HepG2 (cell line): ENCODE results near the gene TTLL8. TPM values are rescaled to one million over a fixed set of nuclear protein-coding genes. Genes with fewer than 3 reads are reported as not detected.

Experiments
- ATAC-seq: fragments of 200-7000 bp; cut with Tn5 transposase; 3 replicates; pipeline ENCODE4 v1.9.1; 2020; ENCODE audit warnings: mild to moderate bottlenecking, moderate library complexity
- BruUV-seq: library from RNA; stranded (reverse); fragments of 400-500 nt; replicated peaks from 2 replicates; lab custom pipeline; 2021; lab: Mats Ljungman, UMichigan
- CTCF ChIA-PET: fragments of 300-600 bp; formaldehyde crosslinking; extraction: SDS; loops from one replicate; lab custom pipeline; 2021; ENCODE audit warnings: low total read pairs, inconsistent platforms, low intra/inter-chr PET ratio; lab: Yijun Ruan, JAX
- POLR2A ChIA-PET: fragments of 350-600 bp; sonication (Branson Sonifier 250); formaldehyde crosslinking; loops from one replicate; lab custom pipeline; 2020; ENCODE audit warnings: antibody characterized with exemption, inconsistent platforms; lab: Yijun Ruan, JAX
- DNase-seq: peaks from one replicate; pipeline ENCODE4 v3.0.0-alpha.2; 2015; ENCODE audit warnings: low spot score
- FAIRE-seq: peaks from 3 replicates; lab custom pipeline; 2011; peaks lifted over from hg19 to GRCh38; lab: Jason Lieb, UNC
- H2AFZ ChIP-seq: one replicate; pipeline ENCODE4 v1.6.1; 2011; ENCODE audit warnings: low read length, inconsistent platforms
- H3K27ac ChIP-seq: fragments of 300-600 bp; 3 replicates; pipeline ENCODE4 v1.8.0; 2011; ENCODE audit warnings: mixed run types, mild to moderate bottlenecking, mixed read lengths, low read length, inconsistent platforms; ENCODE audit not compliant: insufficient read depth; ENCODE audit errors: extremely low read length
- H3K27me3 ChIP-seq, 2 experiments: fragments of 200-600 bp in 1 of 2; 2 replicates in 1 of 2; 3 replicates in 1 of 2; pipeline versions ENCODE4 v1.6.0 to v1.8.0; 2011; ENCODE audit warnings: low read length in 2 of 2, mild to moderate bottlenecking in 2 of 2, moderate library complexity in 2 of 2, inconsistent platforms in 1 of 2; ENCODE audit not compliant: insufficient read depth in 2 of 2, control insufficient read depth in 1 of 2
- H3K36me3 ChIP-seq, 2 experiments: fragments of 200-600 bp in 1 of 2; replicated peaks in 1 of 2; 2 replicates in 1 of 2; 3 replicates in 1 of 2; pipeline versions ENCODE4 v1.5.1 to v1.8.0; 2011; ENCODE audit warnings: low read length in 2 of 2, inconsistent platforms in 1 of 2; ENCODE audit not compliant: insufficient read depth in 2 of 2, control insufficient read depth in 1 of 2
- H3K4me1 ChIP-seq: 2 replicates; pipeline ENCODE4 v1.5.1; 2012; ENCODE audit warnings: low read length, inconsistent platforms; ENCODE audit not compliant: insufficient read depth
- H3K4me2 ChIP-seq: 2 replicates; pipeline ENCODE4 v1.6.0; 2011; ENCODE audit warnings: low read depth, low read length, inconsistent platforms
- H3K4me3 ChIP-seq, 3 experiments: fragments of 200-600 bp in 1 of 3; sonication (generic), shearing (Covaris generic) in 1 of 3; replicated peaks in 1 of 3; 2 replicates each; pipeline ENCODE4 v1.5.1; 2011 to 2016; ENCODE audit warnings: low read length in 3 of 3, inconsistent platforms in 2 of 3, low read depth in 2 of 3, mild to moderate bottlenecking in 2 of 3, control low read depth in 1 of 3, mixed read lengths in 1 of 3; ENCODE audit not compliant: insufficient read depth in 1 of 3
- H3K79me2 ChIP-seq: one replicate; pipeline ENCODE4 v1.6.1; 2011; ENCODE audit warnings: low read length, inconsistent platforms; ENCODE audit not compliant: insufficient read depth
- H3K9ac ChIP-seq: 2 replicates; pipeline ENCODE4 v1.6.0; 2011; ENCODE audit warnings: mild to moderate bottlenecking, low read depth, low read length, inconsistent platforms; ENCODE audit not compliant: insufficient read depth
- H3K9me3 ChIP-seq: 2 replicates; pipeline ENCODE4 v1.5.1; 2012; ENCODE audit warnings: mild to moderate bottlenecking, low read length
- H4K20me1 ChIP-seq: 2 replicates; pipeline ENCODE4 v1.6.0; 2011; ENCODE audit warnings: inconsistent platforms, mild to moderate bottlenecking, low read length, moderate library complexity; ENCODE audit not compliant: insufficient read depth
- ARID2 ChIP-seq: sonication (generic); formaldehyde crosslinking; IDR thresholded peaks from 2 replicates; pipeline ENCODE4 v1.8.1; 2022; ENCODE audit warnings: mild to moderate bottlenecking, missing genetic modification reagents, borderline replicate concordance
- FOXO1 ChIP-seq: sonication (generic); formaldehyde crosslinking; IDR thresholded peaks from 2 replicates; pipeline ENCODE4 v1.4.0; 2020; ENCODE audit warnings: missing genetic modification reagents
- RAD51 ChIP-seq: fragments of 450-650 bp; IDR thresholded peaks from 2 replicates; pipeline ENCODE4 v1.6.1; 2016; ENCODE audit warnings: borderline replicate concordance
- RARG ChIP-seq: sonication (generic); formaldehyde crosslinking; IDR thresholded peaks from 2 replicates; pipeline ENCODE4 v1.4.0; 2020; ENCODE audit warnings: low read depth, mild to moderate bottlenecking, missing genetic modification reagents
- SCMH1 ChIP-seq: sonication (generic); formaldehyde crosslinking; IDR thresholded peaks from 2 replicates; pipeline ENCODE4 v1.9.0; 2021; ENCODE audit warnings: missing genetic modification reagents, mild to moderate bottlenecking, borderline replicate concordance
- SKI ChIP-seq: fragments of 450-650 bp; IDR thresholded peaks from one replicate; pipeline ENCODE4 v1.6.1; 2018; ENCODE audit warnings: mild to moderate bottlenecking; ENCODE audit not compliant: partially characterized antibody
- ZBTB44 ChIP-seq: sonication (generic); formaldehyde crosslinking; IDR thresholded peaks from 2 replicates; pipeline ENCODE4 v1.4.0; 2020; ENCODE audit warnings: missing genetic modification reagents
- ZNF256 ChIP-seq: sonication (generic); formaldehyde crosslinking; conservative IDR thresholded peaks from 2 replicates; pipeline ENCODE4 v1.4.0; 2020; ENCODE audit warnings: missing genetic modification reagents
- ZNF260 ChIP-seq: sonication (generic); formaldehyde crosslinking; IDR thresholded peaks from 2 replicates; pipeline ENCODE4 v1.4.0; 2020; ENCODE audit warnings: missing genetic modification reagents, low read depth, mild to moderate bottlenecking, borderline replicate concordance
- ZNF451 ChIP-seq: sonication (generic); formaldehyde crosslinking; IDR thresholded peaks from 2 replicates; pipeline ENCODE4 v1.5.0; 2020; ENCODE audit warnings: mild to moderate bottlenecking, missing genetic modification reagents
- ZNF670 ChIP-seq: sonication (generic); formaldehyde crosslinking; IDR thresholded peaks from 2 replicates; pipeline ENCODE4 v1.8.0; 2022; ENCODE audit warnings: mild to moderate bottlenecking, missing genetic modification reagents, borderline replicate concordance
- ZSCAN25 ChIP-seq: sonication (generic); formaldehyde crosslinking; IDR thresholded peaks from 2 replicates; pipeline ENCODE4 v1.8.0; 2022; ENCODE audit warnings: mild to moderate bottlenecking, missing genetic modification reagents
- WGBS: methylation state at CpG from one replicate; pipeline ENCODE4 v1.1.6; 2017; ENCODE audit warnings: low lambda C conversion rate; 5-methylcytosine and 5-hydroxymethylcytosine counted together
- in situ Hi-C: cut with HindIII; loops from 2 replicates; pipeline ENCODE4 v1.10.0; 2017; ENCODE audit warnings: low pct_unique_long_range_greater_than_20kb; ENCODE audit not compliant: extremely low pct_ligation_motif_present
- intact Hi-C: fragments of 100-400 bp; cut with micrococcal nuclease; formaldehyde crosslinking; loops from one replicate; pipeline ENCODE4 v1.10.0; 2022; ENCODE audit not compliant: unreplicated experiment
- polyA plus RNA-seq, 8 experiments: library from polyadenylated mRNA; depleted of rRNA in 3 of 8; stranded (reverse) in 7 of 8; unstranded in 1 of 8; fragments of >200 nt; fragmentation: Illumina TruSeq in 4 of 8; extraction: Trizol in 4 of 8; gene quantifications; 2 replicates each; pipeline versions ENCODE4 v1.2.1 to v1.2.3, GENCODE V29; 2011 to 2016; ENCODE audit warnings: low read depth in 4 of 8, missing spikeins in 1 of 8, mixed read lengths in 1 of 8; ENCODE audit not compliant: insufficient read depth in 1 of 8
- total RNA-seq, 5 experiments: library from RNA; depleted of rRNA; stranded (reverse); fragments of >200 nt; fragmentation: Illumina TruSeq; extraction: Trizol; gene quantifications; 2 replicates each; pipeline ENCODE4 v1.2.3, GENCODE V29; 2016; ENCODE audit warnings: low read depth in 1 of 5
- TF ChIP-seq, protein P1 (sequence below): sonication (generic); formaldehyde crosslinking; IDR thresholded peaks from 2 replicates; pipeline ENCODE4 v1.9.0; 2021; ENCODE audit warnings: missing genetic modification reagents, mild to moderate bottlenecking, borderline replicate concordance
- TF ChIP-seq, protein P2 (sequence below): sonication (generic); formaldehyde crosslinking; IDR thresholded peaks from 2 replicates; pipeline ENCODE4 v1.5.0; 2020; ENCODE audit warnings: missing genetic modification reagents

The TTLL8 gene
- total and polyA plus RNA-seq, 2 of the 13 experiments (the other 11 are each of a cell fraction or from before 2014, with no cell fraction given) = not detected

DNA sequence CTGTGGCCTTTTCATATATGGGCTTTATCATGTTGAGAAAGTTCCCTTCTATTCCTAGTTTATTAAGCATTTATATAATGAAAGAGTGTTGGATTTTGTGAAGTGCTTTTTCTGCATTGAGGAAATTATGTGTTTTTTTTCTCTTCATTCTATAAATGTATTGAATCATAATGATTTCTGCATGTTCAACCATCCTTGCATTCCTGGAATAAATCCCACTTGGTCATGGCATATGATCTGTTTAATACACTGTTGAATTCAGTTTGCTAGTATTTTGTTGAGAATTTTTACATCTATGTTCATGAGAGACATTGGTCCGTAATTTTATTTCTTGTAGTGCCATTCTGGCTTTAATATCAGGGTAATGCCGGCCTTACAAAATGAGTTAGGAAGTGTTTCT, 71.8 kb downstream of the TTLL8 start:
- no peak overlapping the region for H3K27ac ChIP-seq
- H3K4me2 ChIP-seq = no peak overlapping the region
- in situ Hi-C loops = no loop called here
- peaks cover 0 to 10% of the 10 kb centered on the region in 2 experiments; a peak in 2 of 5 replicates for H3K27me3 ChIP-seq
- intact Hi-C loops = no loop called here
- no peak overlapping the region for H3K4me3 ChIP-seq
- no TSS peak for BruUV-seq
- no peak for DNase-seq
- no peak for FAIRE-seq
- no peaks in the 10 kb centered on the region for H3K36me3 ChIP-seq
- H3K4me1 ChIP-seq = 0 out of 2 replicates have a peak, but pooled peaks cover 6% of the 10 kb centered on the region
- TF ChIP-seq SCMH1 (CRISPR knock-in tag) = no peak
- TF ChIP-seq SKI = no peak
- TF ChIP-seq RAD51 = no peak
- TF ChIP-seq ZNF260 (CRISPR knock-in tag) = no peak
- TF ChIP-seq ZNF256 (CRISPR knock-in tag) = no peak
- TF ChIP-seq, protein P1, sequence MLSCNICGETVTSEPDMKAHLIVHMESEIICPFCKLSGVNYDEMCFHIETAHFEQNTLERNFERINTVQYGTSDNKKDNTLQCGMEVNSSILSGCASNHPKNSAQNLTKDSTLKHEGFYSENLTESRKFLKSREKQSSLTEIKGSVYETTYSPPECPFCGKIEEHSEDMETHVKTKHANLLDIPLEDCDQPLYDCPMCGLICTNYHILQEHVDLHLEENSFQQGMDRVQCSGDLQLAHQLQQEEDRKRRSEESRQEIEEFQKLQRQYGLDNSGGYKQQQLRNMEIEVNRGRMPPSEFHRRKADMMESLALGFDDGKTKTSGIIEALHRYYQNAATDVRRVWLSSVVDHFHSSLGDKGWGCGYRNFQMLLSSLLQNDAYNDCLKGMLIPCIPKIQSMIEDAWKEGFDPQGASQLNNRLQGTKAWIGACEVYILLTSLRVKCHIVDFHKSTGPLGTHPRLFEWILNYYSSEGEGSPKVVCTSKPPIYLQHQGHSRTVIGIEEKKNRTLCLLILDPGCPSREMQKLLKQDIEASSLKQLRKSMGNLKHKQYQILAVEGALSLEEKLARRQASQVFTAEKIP (CRISPR knock-in tag) = no peak
- TF ChIP-seq FOXO1 (CRISPR knock-in tag) = no peak
- TF ChIP-seq RARG = no peak
- TF ChIP-seq ZBTB44 (CRISPR knock-in tag) = no peak
- TF ChIP-seq, protein P2, sequence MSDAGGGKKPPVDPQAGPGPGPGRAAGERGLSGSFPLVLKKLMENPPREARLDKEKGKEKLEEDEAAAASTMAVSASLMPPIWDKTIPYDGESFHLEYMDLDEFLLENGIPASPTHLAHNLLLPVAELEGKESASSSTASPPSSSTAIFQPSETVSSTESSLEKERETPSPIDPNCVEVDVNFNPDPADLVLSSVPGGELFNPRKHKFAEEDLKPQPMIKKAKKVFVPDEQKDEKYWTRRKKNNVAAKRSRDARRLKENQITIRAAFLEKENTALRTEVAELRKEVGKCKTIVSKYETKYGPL (CRISPR knock-in tag) = no peak
- no peak for TF ChIP-seq ZSCAN25
- no peak for TF ChIP-seq ZNF670 (CRISPR knock-in tag)
- TF ChIP-seq ARID2 (CRISPR knock-in tag) = no peak
- no peak for TF ChIP-seq ZNF451 (CRISPR knock-in tag)
- POLR2A ChIA-PET = interaction anchor here (1.3 kb wide), 1 partner anchor 19 kb away, joined by 3 read pairs; no protein-coding TSS in a partner anchor
- peaks cover 11% of the 10 kb centered on the region for H3K9me3 ChIP-seq
- 47% methylated on average over 2 of the region's 2 CpGs for WGBS
- no peak overlapping the region for H3K9ac ChIP-seq
- H4K20me1 ChIP-seq = no peaks in the 10 kb centered on the region
- CTCF ChIA-PET = no interaction called here
- no peak overlapping the region for H2AFZ ChIP-seq
- ATAC-seq = no peak
- H3K79me2 ChIP-seq = no peaks in the 10 kb centered on the region
